ENCODE measurements around the gene DPAGT1.

GRCh38 chr11:119112314-119113020 is 10.8 kb upstream of the DPAGT1 start:
- TF ChIP-seq CTCF (IDR thresholded peaks at IDR 0.05; ENCODE audit: extremely low read depth in 1 of 2, insufficient read depth in 1 of 2, low read depth in 1 of 2, low read length in 2 of 2), result no peak
- TF ChIP-seq POLR2A (IDR thresholded peaks at IDR 0.05; ENCODE audit: low read depth, low read length), result no peak
- no peak for TF ChIP-seq EZH2 (IDR thresholded peaks at IDR 0.05; ENCODE audit: borderline replicate concordance, low read depth, low read length, severe bottlenecking)
- TF ChIP-seq POLR2AphosphoS5 (IDR thresholded peaks at IDR 0.05; ENCODE audit: insufficient read depth, low read depth, low read length), result no peak
- TF ChIP-seq MAX (IDR thresholded peaks at IDR 0.05; ENCODE audit: insufficient read depth, insufficient read length), result no peak
- TF ChIP-seq MYC (IDR thresholded peaks at IDR 0.05; ENCODE audit: low read depth, low read length), result no peak
